ENCODE data around the gene SEL1L3. TPM values are rescaled to one million over a fixed set of nuclear protein-coding genes. Genes with fewer than 3 reads are reported as not detected.

SEL1L3 gene
- total RNA-seq, 1 experiment from 2014 or later, result 48.3 TPM

GRCh38 chr4:25743971-25744370 is 118.8 kb downstream of the SEL1L3 start:
- no peak overlapping the region for H4K5ac ChIP-seq (ENCODE audit: insufficient read length, low read depth, low read length)
- WGBS (ENCODE audit: extremely low coverage, insufficient read length, low lambda C conversion rate), result no CpG with 5 or more reads among the region's 3 CpGs
- Mint-ChIP-seq H3K4me1 (0 out of 4 replicates have a peak, but pooled peaks cover 0 to 8% of the 10 kb centered on the region in 2 experiments), H3K36me3 (ENCODE audit: insufficient read depth in 1 of 3, low read depth in 3 of 3) (peaks cover 0 to 1% (median 0%) of the 10 kb centered on the region in 3 experiments; a peak in 1 of 7 replicates), H3K4me3 (no peak overlapping the region), H3K27me3 (ENCODE audit: low read depth) (no peaks in the 10 kb centered on the region), H3K9me3 (no peaks in the 10 kb centered on the region), H3K27ac (no peak overlapping the region)
- no peaks in the 10 kb centered on the region for H3K27me3 ChIP-seq (ENCODE audit: insufficient read depth, low read length)
- no peak overlapping the region for H4K8ac ChIP-seq (replicated peaks; ENCODE audit: insufficient read length, low read depth, low read length)
- TF ChIP-seq, protein P1, sequence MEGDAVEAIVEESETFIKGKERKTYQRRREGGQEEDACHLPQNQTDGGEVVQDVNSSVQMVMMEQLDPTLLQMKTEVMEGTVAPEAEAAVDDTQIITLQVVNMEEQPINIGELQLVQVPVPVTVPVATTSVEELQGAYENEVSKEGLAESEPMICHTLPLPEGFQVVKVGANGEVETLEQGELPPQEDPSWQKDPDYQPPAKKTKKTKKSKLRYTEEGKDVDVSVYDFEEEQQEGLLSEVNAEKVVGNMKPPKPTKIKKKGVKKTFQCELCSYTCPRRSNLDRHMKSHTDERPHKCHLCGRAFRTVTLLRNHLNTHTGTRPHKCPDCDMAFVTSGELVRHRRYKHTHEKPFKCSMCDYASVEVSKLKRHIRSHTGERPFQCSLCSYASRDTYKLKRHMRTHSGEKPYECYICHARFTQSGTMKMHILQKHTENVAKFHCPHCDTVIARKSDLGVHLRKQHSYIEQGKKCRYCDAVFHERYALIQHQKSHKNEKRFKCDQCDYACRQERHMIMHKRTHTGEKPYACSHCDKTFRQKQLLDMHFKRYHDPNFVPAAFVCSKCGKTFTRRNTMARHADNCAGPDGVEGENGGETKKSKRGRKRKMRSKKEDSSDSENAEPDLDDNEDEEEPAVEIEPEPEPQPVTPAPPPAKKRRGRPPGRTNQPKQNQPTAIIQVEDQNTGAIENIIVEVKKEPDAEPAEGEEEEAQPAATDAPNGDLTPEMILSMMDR (conservative IDR thresholded peaks at IDR 0.05), result no peak
- no peak overlapping the region for H3K4ac ChIP-seq (ENCODE audit: low read depth, low read length)
- no peak overlapping the region for H2BK5ac ChIP-seq (ENCODE audit: insufficient read length, low read length)
- no peak overlapping the region for H3K4me2 ChIP-seq (ENCODE audit: insufficient read depth, insufficient read length, low read length)
- no peak overlapping the region for H2BK12ac ChIP-seq (ENCODE audit: insufficient read length, low read depth, low read length)
- H2BK15ac ChIP-seq (ENCODE audit: low read depth, low read length), result no peak overlapping the region
- no peak overlapping the region for H4K91ac ChIP-seq (ENCODE audit: insufficient read length, low read depth, low read length)
- no peaks in the 10 kb centered on the region for H3K79me2 ChIP-seq (ENCODE audit: insufficient read depth, low read length)
- no peaks in the 10 kb centered on the region for H4K20me1 ChIP-seq (ENCODE audit: control insufficient read depth, insufficient read depth, insufficient read length)
- H3K9me3 ChIP-seq (ENCODE audit: control insufficient read depth, low read depth, low read length), result no peaks in the 10 kb centered on the region
- H3K9ac ChIP-seq (ENCODE audit: extremely low read depth, insufficient read length, low read length), result no peak overlapping the region
- no peak overlapping the region for H2BK120ac ChIP-seq (ENCODE audit: low read depth, low read length, poor library complexity, severe bottlenecking)
- no peak overlapping the region for H3K14ac ChIP-seq (ENCODE audit: insufficient read depth, low read length)
- no peak for DNase-seq
- H3K18ac ChIP-seq (ENCODE audit: insufficient read length, low read depth, low read length), result no peak overlapping the region
- H3K79me1 ChIP-seq (ENCODE audit: insufficient read depth, low read depth, low read length, poor library complexity, severe bottlenecking), result no peaks in the 10 kb centered on the region
- no peak overlapping the region for H3K23ac ChIP-seq (ENCODE audit: insufficient read length, low read depth, low read length)
- no peak overlapping the region for H3K56ac ChIP-seq (ENCODE audit: insufficient read length, low read depth, low read length)
- H2AFZ ChIP-seq (ENCODE audit: low read length), result no peak overlapping the region
- no peaks in the 10 kb centered on the region for H3K23me2 ChIP-seq (ENCODE audit: insufficient read length, low read depth, low read length, poor library complexity, severe bottlenecking)
- no peak overlapping the region for H3K27ac ChIP-seq (ENCODE audit: insufficient read length, low read depth, low read length)
- no peak overlapping the region for H2BK20ac ChIP-seq (ENCODE audit: low read depth, low read length, poor library complexity, severe bottlenecking)
- no peaks in the 10 kb centered on the region for H3K4me1 ChIP-seq (ENCODE audit: insufficient read depth, low read length)
- no peak overlapping the region for H3T11ph ChIP-seq (ENCODE audit: low read length)
- no peak overlapping the region for H2AK5ac ChIP-seq (ENCODE audit: insufficient read length, low read length)

Measured in H9 (cell line).